ACC112 (cell line): ENCODE data around the gene TRPM2.

Experiments used
- H2AFZ ChIP-seq: fragments of 200-600 bp; sonication (generic); one replicate; pipeline ENCODE4 v1.6.0; 2017; ENCODE audit warnings: antibody characterized with exemption, low read length; ENCODE audit not compliant: unreplicated experiment
- H3K27ac ChIP-seq: fragments of 200-600 bp; sonication (generic); 2 replicates; pipeline ENCODE4 v1.5.1; 2014; ENCODE audit warnings: low read depth, mild to moderate bottlenecking, antibody characterized with exemption, low read length, moderate library complexity
- H3K27me3 ChIP-seq: fragments of 200-600 bp; sonication (generic); 2 replicates; pipeline ENCODE4 v1.6.1; 2014; ENCODE audit warnings: mild to moderate bottlenecking, antibody characterized with exemption, low read length, moderate library complexity, mixed read lengths; ENCODE audit not compliant: insufficient read depth
- H3K36me3 ChIP-seq: fragments of 200-600 bp; sonication (generic); 2 replicates; pipeline ENCODE4 v1.6.1; 2016; ENCODE audit warnings: mild to moderate bottlenecking, antibody characterized with exemption, low read length, moderate library complexity, mixed read lengths; ENCODE audit not compliant: insufficient read depth
- H3K4me1 ChIP-seq: fragments of 200-600 bp; sonication (generic); one replicate; pipeline ENCODE4 v1.6.1; 2016; ENCODE audit warnings: low read length, mixed read lengths; ENCODE audit not compliant: insufficient read depth, unreplicated experiment, control insufficient read depth
- H3K4me3 ChIP-seq: fragments of 200-600 bp; sonication (generic); 2 replicates; pipeline ENCODE4 v1.5.1; 2014; ENCODE audit warnings: mild to moderate bottlenecking, low read depth, low read length
- H3K79me2 ChIP-seq: fragments of 200-600 bp; sonication (generic); one replicate; pipeline ENCODE4 v1.6.0; 2016; ENCODE audit warnings: low read length; ENCODE audit not compliant: control insufficient read depth, unreplicated experiment, insufficient read depth

TRPM2 gene

DNA sequence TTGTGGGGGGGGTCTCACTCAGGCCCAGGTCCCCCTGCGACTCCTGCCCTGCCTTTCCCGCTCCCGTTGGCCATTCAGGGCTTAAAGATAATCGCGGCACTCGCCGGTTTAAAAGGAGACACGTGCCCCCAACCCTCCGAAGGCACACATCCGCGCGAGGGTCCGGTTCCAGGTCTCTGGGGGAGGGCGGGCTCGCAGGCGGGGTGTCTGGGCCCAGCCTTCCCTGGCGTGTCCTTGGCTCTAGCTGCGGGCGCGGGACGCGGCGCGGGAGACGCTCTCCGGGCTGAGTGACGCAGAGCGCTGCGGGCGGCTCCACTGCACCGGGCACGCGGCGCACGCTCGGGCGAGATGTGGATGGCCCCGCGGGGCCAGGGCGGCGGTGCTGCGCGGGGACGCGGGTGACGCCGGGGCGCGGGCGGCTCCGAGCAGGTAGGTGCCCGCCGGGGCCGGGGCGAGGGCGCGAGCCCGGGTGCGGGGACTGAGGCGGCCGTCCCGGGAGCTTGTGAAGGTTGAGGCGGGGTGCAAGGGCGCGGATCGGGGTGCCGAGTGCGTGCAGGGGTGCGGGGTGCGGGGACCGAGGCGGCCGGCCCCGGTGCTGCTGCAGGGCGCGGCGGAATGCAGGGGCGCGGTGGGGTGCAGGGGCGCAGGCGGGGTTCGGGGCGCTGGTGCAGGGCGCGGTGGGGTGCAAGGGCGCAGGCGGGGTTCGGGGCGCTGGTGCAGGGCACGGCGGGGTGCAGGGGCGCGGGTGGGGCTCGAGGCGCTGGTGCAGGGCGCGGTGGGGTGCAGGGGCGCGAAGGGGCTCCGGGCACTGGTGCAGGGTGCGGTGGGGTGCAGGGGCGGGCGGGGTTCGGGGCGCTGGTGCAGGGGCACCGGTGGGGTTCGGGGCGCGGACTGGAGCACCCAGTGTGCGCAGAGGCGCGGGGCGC is 3.3 kb upstream of the TRPM2 start:
- Histone ChIP-seq H3K4me1 (no peaks in the 10 kb centered on the region), H2AFZ (no peak overlapping the region), H3K4me3 (no peak overlapping the region), H3K27ac (no peak overlapping the region), H3K36me3 (no peaks in the 10 kb centered on the region), H3K27me3 (peaks cover 61% of the 10 kb centered on the region), H3K79me2 (no peaks in the 10 kb centered on the region)

DNA sequence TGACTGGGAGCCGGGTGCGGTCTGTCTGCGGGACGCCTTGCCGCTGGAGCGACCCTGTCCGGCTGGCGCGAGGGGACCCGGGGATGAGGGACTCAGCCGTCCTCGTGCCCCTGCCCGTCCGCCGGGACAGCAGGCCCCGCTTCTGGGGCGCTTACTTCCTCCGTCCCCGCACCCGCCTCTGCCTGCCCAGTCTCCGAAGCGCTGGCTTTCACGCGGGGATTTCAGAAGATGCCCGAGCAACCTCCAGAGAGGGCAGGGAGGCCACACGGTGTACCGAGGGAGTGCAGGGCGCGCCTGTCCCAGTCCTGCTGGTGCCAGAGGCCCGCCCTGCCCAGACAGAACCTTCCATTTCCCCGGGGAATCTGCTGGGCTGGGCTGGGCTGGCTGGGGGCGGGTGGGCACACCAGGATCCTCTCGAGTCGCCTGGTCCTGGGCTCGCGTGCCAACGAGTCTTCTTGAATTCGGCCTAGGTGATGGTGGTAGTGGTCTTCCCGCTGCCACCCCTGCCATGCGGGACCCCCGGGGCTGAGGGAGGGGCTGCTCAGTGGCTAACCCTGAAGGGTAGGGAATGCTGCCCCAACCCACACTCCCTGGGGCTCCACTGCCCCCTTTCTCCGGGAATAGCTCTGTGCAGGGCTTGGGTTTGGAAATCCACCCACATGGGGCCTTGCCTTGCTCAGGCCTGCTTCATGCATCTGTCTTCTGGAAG is 2.5 kb upstream of the TRPM2 start:
- Histone ChIP-seq H3K4me3 (no peak overlapping the region), H3K79me2 (no peaks in the 10 kb centered on the region), H3K27me3 (peaks cover 64% of the 10 kb centered on the region), H3K4me1 (no peaks in the 10 kb centered on the region), H3K27ac (no peak overlapping the region), H3K36me3 (no peaks in the 10 kb centered on the region), H2AFZ (no peak overlapping the region)

GRCh38 chr21:44351535-44352252 is 1.7 kb upstream of the TRPM2 start:
- Histone ChIP-seq H3K4me1 (no peaks in the 10 kb centered on the region), H3K79me2 (no peaks in the 10 kb centered on the region), H3K27ac (no peak overlapping the region), H3K4me3 (no peak overlapping the region), H3K27me3 (peaks cover 64% of the 10 kb centered on the region), H2AFZ (no peak overlapping the region), H3K36me3 (no peaks in the 10 kb centered on the region)

GRCh38 chr21:44352253-44352860 is 1.1 kb upstream of the TRPM2 start:
- no peaks in the 10 kb centered on the region for H3K79me2 ChIP-seq
- peaks cover 58% of the 10 kb centered on the region for H3K27me3 ChIP-seq
- H2AFZ ChIP-seq, result no peak overlapping the region
- H3K4me1 ChIP-seq, result no peaks in the 10 kb centered on the region
- no peak overlapping the region for H3K27ac ChIP-seq
- no peaks in the 10 kb centered on the region for H3K36me3 ChIP-seq
- H3K4me3 ChIP-seq, result no peak overlapping the region

GRCh38 chr21:44354001-44354405 is 582 bp downstream of the TRPM2 start:
- Histone ChIP-seq H3K36me3 (no peaks in the 10 kb centered on the region), H3K4me1 (no peaks in the 10 kb centered on the region), H3K27ac (no peak overlapping the region), H3K79me2 (no peaks in the 10 kb centered on the region), H3K27me3 (peaks cover 53% of the 10 kb centered on the region), H3K4me3 (no peak overlapping the region), H2AFZ (no peak overlapping the region)

DNA sequence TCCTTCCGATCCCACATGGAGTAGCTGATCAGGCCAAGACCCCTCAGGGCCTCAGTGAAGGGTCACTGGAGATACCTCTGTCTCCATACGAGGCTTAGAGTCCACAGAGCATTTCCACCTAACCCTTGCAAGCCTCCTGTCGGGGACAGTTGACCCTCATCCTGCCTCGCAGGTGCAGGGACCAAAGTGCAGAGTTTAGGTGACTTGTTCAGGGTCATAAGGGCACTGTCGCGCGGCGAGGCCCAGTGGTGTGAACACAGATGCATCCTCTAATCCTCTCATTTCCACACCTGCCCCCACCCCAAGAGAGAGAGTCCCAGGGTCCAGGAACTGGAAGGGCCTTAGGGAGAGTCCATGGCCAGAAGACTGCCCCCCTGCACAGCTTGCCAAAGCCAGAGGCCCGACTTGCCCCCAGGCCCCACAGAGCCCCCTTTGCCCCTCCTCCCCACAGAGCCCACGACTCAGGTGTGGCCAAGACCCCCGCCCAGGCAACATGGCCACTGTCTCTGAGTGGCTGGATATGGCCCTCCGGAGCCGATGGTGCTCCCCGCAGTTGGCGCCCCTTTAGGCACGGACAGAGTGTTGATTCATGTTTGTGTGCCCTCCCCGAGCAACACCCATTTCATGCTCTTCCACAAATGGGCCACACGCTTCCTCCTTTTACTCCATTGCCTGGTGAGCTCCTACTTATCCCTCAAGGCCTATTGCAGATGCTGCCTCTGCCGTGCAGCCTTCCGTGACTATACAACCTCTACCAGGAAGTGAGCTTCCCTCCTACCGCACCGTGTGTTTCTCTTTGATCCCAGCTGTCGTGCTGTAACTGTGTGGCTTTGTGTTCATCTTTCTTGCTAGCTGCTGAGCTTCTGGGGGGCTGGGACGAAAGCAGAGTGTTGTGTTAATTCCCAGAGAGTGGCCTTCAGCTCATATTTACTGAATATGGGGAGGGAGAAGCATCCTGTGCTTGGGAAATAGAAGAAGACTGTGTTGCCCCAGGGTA is 1.7 kb downstream of the TRPM2 start:
- no peaks in the 10 kb centered on the region for H3K36me3 ChIP-seq
- H3K27me3 ChIP-seq, result peaks cover 43% of the 10 kb centered on the region
- no peaks in the 10 kb centered on the region for H3K4me1 ChIP-seq
- no peak overlapping the region for H3K4me3 ChIP-seq
- H3K79me2 ChIP-seq, result no peaks in the 10 kb centered on the region
- no peak overlapping the region for H3K27ac ChIP-seq
- H2AFZ ChIP-seq, result no peak overlapping the region

GRCh38 chr21:44356160-44356559 is 2.7 kb downstream of the TRPM2 start:
- no peak overlapping the region for H3K27ac ChIP-seq
- no peak overlapping the region for H2AFZ ChIP-seq
- H3K36me3 ChIP-seq, result no peaks in the 10 kb centered on the region
- H3K4me3 ChIP-seq, result no peak overlapping the region
- H3K4me1 ChIP-seq, result no peaks in the 10 kb centered on the region
- H3K79me2 ChIP-seq, result no peaks in the 10 kb centered on the region
- peaks cover 37% of the 10 kb centered on the region for H3K27me3 ChIP-seq

DNA sequence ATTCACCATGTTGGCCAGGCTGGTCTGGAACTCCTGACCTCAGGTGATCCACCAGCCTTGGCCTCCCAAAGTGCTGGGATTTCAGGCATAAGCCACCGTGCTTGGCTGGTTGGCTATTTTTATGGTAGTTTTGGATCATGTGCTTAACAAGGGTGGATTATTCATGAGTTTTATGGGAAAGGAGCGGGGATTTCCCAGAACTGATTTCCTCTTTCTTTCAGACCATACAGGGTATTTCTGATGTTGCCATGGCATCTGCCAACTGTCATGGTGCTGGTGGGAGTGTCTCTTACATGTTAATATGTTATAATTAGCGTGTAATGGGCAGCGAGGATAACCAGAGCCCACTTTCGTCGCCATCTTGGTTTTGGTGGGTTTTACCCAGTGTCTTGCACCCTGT is 3.2 kb downstream of the TRPM2 start:
- Histone ChIP-seq H3K4me1 (no peaks in the 10 kb centered on the region), H3K27ac (no peak overlapping the region), H3K27me3 (peaks cover 32% of the 10 kb centered on the region), H3K36me3 (no peaks in the 10 kb centered on the region), H3K79me2 (no peaks in the 10 kb centered on the region), H2AFZ (no peak overlapping the region), H3K4me3 (no peak overlapping the region)

DNA sequence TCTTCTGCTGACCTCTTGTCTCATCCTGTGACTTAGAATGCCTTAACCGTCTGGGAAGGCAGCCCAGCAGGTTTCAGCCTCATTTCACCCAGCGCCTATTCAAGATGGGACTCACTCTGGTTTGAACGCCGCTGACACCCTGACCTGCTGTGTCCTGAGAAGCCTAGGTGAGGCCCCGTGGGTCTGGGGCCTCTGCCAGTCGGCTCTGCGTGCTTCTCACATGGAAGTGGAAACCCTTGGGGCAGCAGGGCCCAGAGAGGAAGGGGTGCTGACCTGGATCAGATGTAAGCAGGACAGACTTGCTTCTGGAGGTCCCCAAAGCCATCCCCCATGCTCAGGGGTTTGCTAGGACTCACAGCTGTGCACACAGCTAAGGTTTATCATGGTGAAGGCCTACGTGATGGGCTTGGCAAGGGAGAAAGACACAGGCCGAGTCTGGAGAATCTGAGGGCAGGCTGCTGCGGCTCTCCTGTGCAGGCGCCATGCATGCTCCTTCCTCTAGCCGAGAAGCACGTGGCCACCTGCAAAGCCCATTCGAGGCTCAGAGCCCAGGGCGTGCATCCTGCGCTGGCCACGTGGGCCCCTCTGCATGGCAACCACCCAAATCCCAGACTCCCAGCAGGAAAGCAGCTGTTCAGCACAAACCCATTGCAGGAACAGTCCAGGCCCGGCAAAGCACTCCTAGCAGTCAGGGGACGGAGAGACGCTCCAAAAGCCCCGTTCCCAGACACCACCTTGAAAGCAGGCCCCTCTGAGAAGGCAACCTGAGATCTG is 3.8 kb downstream of the TRPM2 start:
- no peak overlapping the region for H3K27ac ChIP-seq
- H3K4me3 ChIP-seq, result no peak overlapping the region
- no peak overlapping the region for H2AFZ ChIP-seq
- no peaks in the 10 kb centered on the region for H3K79me2 ChIP-seq
- H3K36me3 ChIP-seq, result no peaks in the 10 kb centered on the region
- H3K4me1 ChIP-seq, result no peaks in the 10 kb centered on the region
- peaks cover 26% of the 10 kb centered on the region for H3K27me3 ChIP-seq
